HCT116 (cell line): Measurements from ENCODE around the gene CDK2. TPM values are rescaled to one million over a fixed set of nuclear protein-coding genes. Genes with fewer than 3 reads are reported as not detected.

Source experiments
- ATAC-seq: fragments of 200-7000 bp; cut with Tn5 transposase; 2 replicates; pipeline ENCODE4 v1.9.1; 2020; ENCODE audit warnings: mild to moderate bottlenecking, moderate library complexity
- BruUV-seq: library from RNA; stranded (reverse); fragments of 400-500 nt; replicated peaks from 2 replicates; lab custom pipeline; 2021; lab: Mats Ljungman, UMichigan
- CTCF ChIA-PET: fragments of 300-600 bp; sonication (Branson Sonifier 250); formaldehyde crosslinking; loops from one replicate; lab custom pipeline; 2021; ENCODE audit warnings: antibody characterized with exemption; lab: Charles Lee
- POLR2A ChIA-PET: fragments of 300-600, 350-600 bp; sonication (Branson Sonifier 250); formaldehyde crosslinking; loops from one replicate; lab custom pipeline; 2021; ENCODE audit warnings: antibody characterized with exemption; lab: Charles Lee
- RAD21 ChIA-PET, 2 experiments: fragments of 300-600 bp; sonication (Branson Sonifier 250); formaldehyde crosslinking; loops; one replicate each; lab custom pipeline; 2023; ENCODE audit warnings: low total read pairs in 2 of 2; ENCODE audit not compliant: uncharacterized antibody in 2 of 2, unreplicated experiment in 2 of 2, low non-redundant PET in 1 of 2; lab: Charles Lee
- DNase-seq: peaks from one replicate; pipeline ENCODE4 v3.0.0-alpha.2; 2010; ENCODE audit warnings: low read depth, low spot score
- H2AFZ ChIP-seq: fragments of 200-600 bp; shearing (Covaris generic), sonication (generic); 2 replicates; pipeline ENCODE4 v1.6.1; 2017; ENCODE audit warnings: low read depth, mixed run types, mixed read lengths, antibody characterized with exemption, low read length; ENCODE audit not compliant: poor library complexity, severe bottlenecking
- H3K27ac ChIP-seq: 2 replicates; pipeline ENCODE4 v1.5.1; 2012; ENCODE audit warnings: low read depth, low read length
- H3K27me3 ChIP-seq: fragments of 200-600 bp; sonication (generic); 2 replicates; pipeline ENCODE4 v1.6.1; 2016; ENCODE audit warnings: mixed run types, low read length, mixed read lengths; ENCODE audit not compliant: insufficient read depth
- H3K36me3 ChIP-seq, 2 experiments: fragments of 200-500 bp in 1 of 2; fragments of 200-600 bp in 1 of 2; sonication (Bioruptor generic) in 1 of 2; sonication (generic) in 1 of 2; 2 replicates each; pipeline versions ENCODE4 v1.5.1 to v1.6.1; 2014 to 2016; ENCODE audit warnings: low read length in 2 of 2, inconsistent platforms in 1 of 2, mixed read lengths in 1 of 2, mixed run types in 1 of 2; ENCODE audit not compliant: insufficient read depth in 2 of 2, control insufficient read depth in 1 of 2
- H3K4me1 ChIP-seq, 2 experiments: fragments of 200-600 bp in 1 of 2; sonication (generic) in 1 of 2; 2 replicates each; pipeline versions ENCODE4 v1.5.1 to v1.6.1; 2012 to 2017; ENCODE audit warnings: low read length in 2 of 2, inconsistent platforms in 1 of 2, mild to moderate bottlenecking in 1 of 2, mixed read lengths in 1 of 2, mixed run types in 1 of 2, moderate library complexity in 1 of 2; ENCODE audit not compliant: insufficient read depth in 2 of 2, control insufficient read depth in 1 of 2
- H3K4me2 ChIP-seq: fragments of 200-600 bp; sonication (generic); 2 replicates; pipeline ENCODE4 v1.6.1; 2017; ENCODE audit warnings: mixed run types, low read length, mixed read lengths
- H3K4me3 ChIP-seq, 2 experiments: fragments of 200-600 bp in 1 of 2; sonication (generic) in 1 of 2; replicated peaks in 1 of 2; 2 replicates each; pipeline ENCODE4 v1.5.1; 2011 to 2016; ENCODE audit warnings: low read length in 2 of 2, control low read depth in 1 of 2, low read depth in 1 of 2, mild to moderate bottlenecking in 1 of 2, mixed read lengths in 1 of 2, mixed run types in 1 of 2
- H3K79me2 ChIP-seq: fragments of 200-600 bp; sonication (generic); 2 replicates; pipeline ENCODE4 v1.6.1; 2017; ENCODE audit warnings: mild to moderate bottlenecking, mixed run types, low read length, moderate library complexity, mixed read lengths; ENCODE audit not compliant: insufficient read depth
- H3K9ac ChIP-seq: fragments of 200-600 bp; sonication (generic); 2 replicates; pipeline ENCODE4 v1.6.1; 2016; ENCODE audit warnings: low read length, mixed read lengths
- H3K9me2 ChIP-seq: fragments of 200-600 bp; sonication (generic), shearing (Covaris generic); 2 replicates; pipeline ENCODE4 v1.6.1; 2017; ENCODE audit warnings: mixed run types, mild to moderate bottlenecking, moderate library complexity; ENCODE audit not compliant: insufficient read depth
- H3K9me3 ChIP-seq, 2 experiments: fragments of 200-500 bp in 1 of 2; fragments of 200-600 bp in 1 of 2; sonication (Bioruptor generic) in 1 of 2; sonication (generic) in 1 of 2; 2 replicates each; pipeline ENCODE4 v1.6.1; 2014 to 2017; ENCODE audit warnings: low read length in 2 of 2, mixed read lengths in 2 of 2, inconsistent platforms in 1 of 2, low read depth in 1 of 2, mild to moderate bottlenecking in 1 of 2, mixed run types in 1 of 2, moderate library complexity in 1 of 2; ENCODE audit not compliant: control insufficient read depth in 1 of 2, insufficient read depth in 1 of 2
- H4K20me1 ChIP-seq: fragments of 200-600 bp; sonication (generic), shearing (Covaris generic); 2 replicates; pipeline ENCODE4 v1.6.1; 2017; ENCODE audit warnings: mixed run types, mild to moderate bottlenecking, moderate library complexity; ENCODE audit not compliant: insufficient read depth
- ATF3 ChIP-seq: IDR thresholded peaks from 2 replicates; pipeline ENCODE4 v1.6.1; 2012
- CTCF ChIP-seq, 3 experiments: fragments of 200-600 bp in 1 of 3; sonication (generic) in 1 of 3; IDR thresholded peaks in 2 of 3; conservative IDR thresholded peaks in 1 of 3; 2 replicates each; pipeline ENCODE4 v1.5.1; 2012 to 2017; ENCODE audit warnings: low read depth in 2 of 3, low read length in 2 of 3, antibody characterized with exemption in 1 of 3, borderline replicate concordance in 1 of 3, control low read depth in 1 of 3, mild to moderate bottlenecking in 1 of 3, mixed read lengths in 1 of 3, mixed run types in 1 of 3, moderate library complexity in 1 of 3; ENCODE audit not compliant: insufficient read depth in 1 of 3
- JUND ChIP-seq: IDR thresholded peaks from 2 replicates; pipeline ENCODE4 v1.6.1; 2012
- POLR2AphosphoS5 ChIP-seq: IDR thresholded peaks from 2 replicates; pipeline ENCODE4 v1.6.1; 2011; ENCODE audit warnings: mild to moderate bottlenecking, low read depth, low read length, moderate library complexity
- RAD21 ChIP-seq: IDR thresholded peaks from 2 replicates; pipeline ENCODE4 v1.6.1; 2012; ENCODE audit warnings: low read depth, mild to moderate bottlenecking
- REST ChIP-seq: IDR thresholded peaks from 2 replicates; pipeline ENCODE4 v1.6.1; 2012; ENCODE audit warnings: low read depth
- SP1 ChIP-seq: IDR thresholded peaks from 2 replicates; pipeline ENCODE4 v1.6.1; 2012; ENCODE audit warnings: low read depth
- YY1 ChIP-seq: IDR thresholded peaks from 2 replicates; pipeline ENCODE4 v1.6.1; 2011; ENCODE audit warnings: low read length, low read depth, moderate library complexity, mild to moderate bottlenecking; ENCODE audit not compliant: insufficient replicate concordance; ENCODE audit errors: extremely low read depth
- ZBTB33 ChIP-seq: IDR thresholded peaks from 2 replicates; pipeline ENCODE4 v1.6.1; 2011; ENCODE audit warnings: mild to moderate bottlenecking, low read length, moderate library complexity; ENCODE audit not compliant: insufficient replicate concordance; ENCODE audit errors: extremely low read depth
- intact Hi-C: fragments of 100-400 bp; cut with micrococcal nuclease; formaldehyde crosslinking; loops from 2 replicates; pipeline ENCODE4 v1.10.0; 2022
- total RNA-seq: library from RNA; stranded (reverse); gene quantifications from one replicate; pipeline ENCODE4 v1.2.1, GENCODE V29; 2021; ENCODE audit not compliant: unreplicated experiment

Gene CDK2
- total RNA-seq, 1 experiment from 2014 or later, result 90.9 TPM

- intact Hi-C loops, result no loop called here
- no peak overlapping the region for H2AFZ ChIP-seq
- TF ChIP-seq POLR2AphosphoS5 (no peak), RAD21 (no peak), YY1 (no peak), CTCF (IDR thresholded peaks at IDR 0.05 in 2 of 3, conservative IDR thresholded peaks at IDR 0.05 in 1 of 3; ENCODE audit: borderline replicate concordance in 1 of 3, insufficient read depth in 1 of 3, low read depth in 2 of 3, low read length in 2 of 3) (no peak), ZBTB33 (no peak), REST (no peak), JUND (no peak), ATF3 (no peak), SP1 (no peak)
- no peaks in the 10 kb centered on the region for H3K9me3 ChIP-seq
- RAD21 ChIA-PET, result no interaction called here
- no peak for DNase-seq
- CTCF ChIA-PET, result interaction anchor here (1.0 kb wide), 2 partner anchors 30 to 187 kb away, joined by 3 read pairs; no protein-coding TSS in a partner anchor
- peak overlapping the region; percentile 97; the same call in 1 of the 2 replicates for H3K27ac ChIP-seq
- peak overlapping the region; percentile 89 for H3K4me2 ChIP-seq
- no peaks in the 10 kb centered on the region for H3K27me3 ChIP-seq
- 0 out of 4 replicates have a peak, but pooled peaks cover 0 to 2% of the 10 kb centered on the region in 2 experiments for H3K36me3 ChIP-seq
- peaks cover 68% of the 10 kb centered on the region for H3K79me2 ChIP-seq
- peak overlapping the region; percentile 80 to 99; a peak in 3 of 4 replicates for H3K4me3 ChIP-seq
- no peak for ATAC-seq
- no peaks in the 10 kb centered on the region for H4K20me1 ChIP-seq
- no TSS peak for BruUV-seq
- no peaks in the 10 kb centered on the region for H3K9me2 ChIP-seq
- H3K4me1 ChIP-seq, result peaks cover 20 to 47% of the 10 kb centered on the region in 2 experiments
- peak overlapping the region; percentile 86; the same call in 1 of the 2 replicates for H3K9ac ChIP-seq
- POLR2A ChIA-PET, result interaction anchor here (1.4 kb wide), 1 partner anchor 94 kb away, joined by 4 read pairs; no protein-coding TSS in a partner anchor
Measured at GRCh38 chr12:55925371-55925770, 41.3 kb upstream of the CDK2 start.
